NCI-H526 (cell line): ENCODE measurements around the gene RECK.
A peak's percentile ranks its signal among the peaks of the same experiment; 100 is the strongest.

Experiments
- DNase-seq, 2 experiments: peaks; one replicate each; lab custom pipeline; 2025; lab: John Stamatoyannopoulos, UW

The RECK gene

DNA sequence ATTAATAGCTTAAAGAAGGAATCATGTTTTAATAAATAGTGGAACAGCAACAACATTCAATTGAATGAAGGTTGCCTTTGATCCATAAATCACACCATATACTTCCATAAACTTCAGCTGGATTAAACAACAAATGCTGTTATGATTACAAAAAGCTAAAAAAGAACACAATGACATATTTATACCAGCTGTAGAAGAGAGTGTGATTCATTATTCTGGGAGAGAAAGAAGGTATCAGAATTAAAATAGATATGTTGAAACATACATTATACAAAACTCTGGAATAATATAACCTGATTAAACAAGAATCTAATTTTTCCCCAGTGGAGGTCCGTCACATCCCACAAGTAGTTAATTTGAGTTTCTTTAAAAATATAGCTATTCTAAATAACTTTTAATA lies 7.5 kb upstream of the RECK start:
- no peak for DNase-seq

GRCh38 chr9:36029765-36030528 lies 6.8 kb upstream of the RECK start:
- no peak for DNase-seq

GRCh38 chr9:36030871-36031270 lies 5.8 kb upstream of the RECK start:
- no peak for DNase-seq

- DNase-seq, result no peak
These were observed 4.7 kb upstream of the RECK start for GRCh38 chr9:36031774-36032555.

DNA sequence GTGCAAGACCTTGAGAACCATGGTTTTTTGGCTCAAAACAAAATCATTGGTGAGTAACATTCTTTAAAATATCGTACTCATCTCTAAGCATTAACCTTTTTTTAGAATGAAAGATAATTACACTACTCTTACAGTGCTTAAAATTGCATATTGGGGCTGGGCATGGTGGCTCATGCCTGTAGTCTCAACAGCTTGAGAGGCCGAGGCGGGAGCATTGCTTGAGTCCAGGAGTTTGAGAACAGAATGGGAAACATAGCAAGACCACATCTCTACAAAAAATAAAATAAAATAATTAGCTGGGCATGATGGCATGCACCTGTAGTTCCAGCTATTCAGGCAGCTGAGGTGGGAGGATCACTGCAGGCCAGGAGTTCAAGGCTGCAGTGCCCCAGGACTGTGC lies 2.9 kb upstream of the RECK start:
- no peak for DNase-seq

- DNase-seq, result no peak
These were observed 2.5 kb upstream of the RECK start for GRCh38 chr9:36034234-36034633.

DNA sequence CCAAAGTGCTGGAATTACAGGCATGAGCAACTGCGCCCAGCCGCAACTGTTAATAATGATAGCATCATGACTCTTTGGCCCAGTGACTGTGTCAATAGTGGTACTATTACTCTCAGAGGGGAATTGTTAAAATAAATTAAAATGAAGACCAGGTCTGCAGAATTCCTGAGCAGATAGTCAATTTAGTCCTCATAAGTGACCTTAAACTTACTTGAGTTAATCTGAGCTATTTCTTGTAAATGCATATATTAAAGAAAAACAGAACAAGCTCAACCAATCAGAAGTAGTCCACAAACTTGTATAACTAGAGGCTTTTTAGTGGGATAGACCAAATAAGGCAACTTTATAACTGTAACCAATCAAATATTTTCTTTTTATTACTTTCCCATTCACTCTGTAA lies 1.7 kb upstream of the RECK start:
- DNase-seq, result no peak

- DNase-seq, result no peak
These were observed 397 bp upstream of the RECK start for GRCh38 chr9:36036253-36036779.

- DNase-seq, result peak in 1 of 2 experiments; percentile 55
These were observed 923 bp downstream of the RECK start for GRCh38 chr9:36037549-36038122.

DNA sequence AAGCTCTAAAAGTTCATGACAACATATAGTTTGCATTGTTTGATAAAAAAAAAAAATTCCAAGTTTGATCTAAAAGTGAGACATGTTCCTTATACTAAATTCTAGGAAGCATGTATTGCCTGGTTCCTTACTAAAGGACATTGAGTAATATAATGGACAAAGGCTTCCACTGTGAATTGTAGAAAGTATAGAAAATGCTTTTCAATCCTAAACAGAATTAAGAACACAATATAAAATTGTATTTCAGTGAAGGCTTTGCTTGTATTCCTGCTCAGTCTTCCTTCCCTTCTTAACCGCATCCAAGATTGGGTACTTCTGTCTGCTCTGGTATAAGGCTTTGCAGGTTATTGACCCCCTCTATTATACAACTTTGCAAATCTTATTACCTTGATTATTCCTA lies 2.4 kb downstream of the RECK start:
- no peak for DNase-seq

DNA sequence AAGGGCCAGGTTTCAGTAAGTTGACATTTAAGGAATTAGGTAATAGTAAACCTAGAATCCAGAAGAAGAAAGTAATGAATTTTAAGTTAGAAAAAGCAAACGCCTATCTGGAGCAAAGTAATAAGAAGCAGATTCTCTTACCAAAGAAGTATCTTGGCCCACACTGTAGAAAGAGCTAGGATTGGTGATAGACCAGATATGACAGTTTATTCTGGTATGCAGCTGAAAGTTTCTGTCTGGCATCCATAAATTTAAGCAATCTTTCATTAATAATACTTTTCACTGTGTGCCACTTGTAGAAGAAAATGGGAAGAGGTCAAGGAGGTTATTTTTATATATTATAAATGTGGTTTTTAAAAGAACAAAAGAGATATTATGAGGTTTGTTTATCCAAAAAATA lies 3.0 kb downstream of the RECK start:
- no peak for DNase-seq

- no peak for DNase-seq
These were observed 3.7 kb downstream of the RECK start for GRCh38 chr9:36040271-36040925.

GRCh38 chr9:36041506-36041905 lies 4.8 kb downstream of the RECK start:
- no peak for DNase-seq

DNA sequence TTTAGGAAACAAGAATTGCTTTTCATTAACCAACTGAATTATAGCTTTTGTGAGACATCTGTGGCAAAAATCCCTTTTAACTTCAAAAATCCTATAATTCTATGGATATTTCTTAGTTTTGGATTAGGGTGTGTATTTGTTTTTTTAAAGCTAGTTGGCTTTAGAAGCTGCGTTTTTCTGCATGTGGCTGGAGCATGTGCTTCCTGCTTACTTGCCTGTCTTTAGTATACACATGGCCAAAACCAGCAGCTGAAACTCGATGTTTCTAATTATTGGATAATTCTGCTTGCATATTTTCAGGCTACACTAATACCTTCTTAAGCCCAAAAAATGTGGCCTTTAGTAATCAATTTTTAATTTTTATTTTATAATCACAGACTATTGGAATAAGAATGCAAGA lies 8.9 kb downstream of the RECK start:
- no peak for DNase-seq

DNA sequence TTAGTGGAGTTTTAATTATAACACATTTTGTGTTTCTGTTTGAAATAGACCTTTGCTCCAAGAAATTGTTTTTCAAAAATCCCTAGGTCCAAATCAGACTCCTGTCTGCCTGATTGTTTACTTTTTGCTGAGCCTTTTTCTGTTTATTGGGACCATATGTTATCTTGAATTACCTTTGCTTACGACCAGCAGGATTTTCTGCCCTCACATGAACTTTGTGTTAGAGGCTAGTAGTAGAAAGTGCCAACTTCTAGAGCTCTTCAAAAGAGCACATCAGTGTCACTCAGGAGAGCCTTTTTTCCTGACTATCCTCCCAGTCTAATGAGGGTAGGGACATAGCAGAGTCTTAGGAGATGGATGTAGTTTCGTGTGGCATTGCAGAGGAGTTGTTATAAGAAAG lies 10.2 kb downstream of the RECK start:
- no peak for DNase-seq

DNA sequence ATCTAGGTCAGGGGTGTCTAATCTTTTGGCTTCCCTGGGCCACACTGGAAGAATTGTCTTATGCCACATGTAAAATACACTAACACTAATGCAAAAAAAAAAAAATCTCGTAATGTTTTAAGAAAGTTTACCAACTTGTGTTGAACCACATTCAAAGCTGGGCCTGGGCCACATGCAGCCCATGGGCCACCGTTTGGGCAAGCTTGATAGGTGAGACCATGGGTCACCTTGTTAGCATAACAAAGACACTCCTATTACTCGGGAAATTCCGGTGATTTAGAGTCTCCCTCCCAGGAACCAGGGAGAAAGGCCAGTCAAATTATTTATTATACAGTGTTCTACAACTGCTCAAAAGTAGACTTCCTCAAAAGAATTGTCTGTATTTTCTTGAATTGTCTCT lies 12.7 kb downstream of the RECK start:
- DNase-seq, result no peak

GRCh38 chr9:36050476-36050875 lies 13.8 kb downstream of the RECK start:
- DNase-seq, result no peak

DNA sequence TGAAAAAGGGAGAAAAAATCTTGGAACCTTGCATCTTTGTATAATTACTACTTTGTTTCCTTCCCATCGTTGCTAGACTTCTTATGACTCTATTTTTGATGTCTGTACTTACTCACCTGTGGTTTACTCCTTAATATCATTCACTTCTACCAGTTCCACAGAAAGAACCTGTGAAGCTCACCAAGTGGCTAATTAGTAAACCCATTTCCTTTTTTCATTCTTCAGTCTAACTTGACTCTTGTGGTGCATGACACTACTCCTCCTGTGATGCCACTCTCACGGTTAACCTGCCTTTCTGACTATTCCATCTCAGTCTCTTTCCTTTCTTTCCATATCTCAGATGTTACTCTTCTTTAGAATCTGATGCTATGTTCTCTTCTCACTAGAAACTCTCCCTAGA lies 14.6 kb downstream of the RECK start:
- no peak for DNase-seq

DNA sequence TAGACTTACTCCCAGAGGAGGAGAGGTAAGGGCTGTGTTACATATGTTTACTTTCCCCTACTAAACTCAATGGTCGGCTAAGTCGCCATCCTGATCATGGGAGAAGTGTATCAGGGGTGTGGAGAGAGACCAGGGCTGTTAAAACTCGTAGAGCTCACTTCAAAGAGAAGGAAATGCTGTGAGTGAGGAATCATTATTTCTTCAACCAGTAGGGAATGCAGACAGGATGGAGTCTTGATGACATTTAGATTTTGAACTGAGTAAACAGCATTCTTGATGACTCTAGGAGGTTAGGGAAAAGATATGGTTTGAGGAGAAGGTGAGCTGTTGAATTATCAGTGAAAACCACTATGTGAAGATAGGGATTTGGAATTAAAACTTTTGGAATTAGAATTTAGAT lies 17.3 kb downstream of the RECK start:
- no peak for DNase-seq

- no peak for DNase-seq
These were observed 20.2 kb downstream of the RECK start for GRCh38 chr9:36056896-36057295.

DNA sequence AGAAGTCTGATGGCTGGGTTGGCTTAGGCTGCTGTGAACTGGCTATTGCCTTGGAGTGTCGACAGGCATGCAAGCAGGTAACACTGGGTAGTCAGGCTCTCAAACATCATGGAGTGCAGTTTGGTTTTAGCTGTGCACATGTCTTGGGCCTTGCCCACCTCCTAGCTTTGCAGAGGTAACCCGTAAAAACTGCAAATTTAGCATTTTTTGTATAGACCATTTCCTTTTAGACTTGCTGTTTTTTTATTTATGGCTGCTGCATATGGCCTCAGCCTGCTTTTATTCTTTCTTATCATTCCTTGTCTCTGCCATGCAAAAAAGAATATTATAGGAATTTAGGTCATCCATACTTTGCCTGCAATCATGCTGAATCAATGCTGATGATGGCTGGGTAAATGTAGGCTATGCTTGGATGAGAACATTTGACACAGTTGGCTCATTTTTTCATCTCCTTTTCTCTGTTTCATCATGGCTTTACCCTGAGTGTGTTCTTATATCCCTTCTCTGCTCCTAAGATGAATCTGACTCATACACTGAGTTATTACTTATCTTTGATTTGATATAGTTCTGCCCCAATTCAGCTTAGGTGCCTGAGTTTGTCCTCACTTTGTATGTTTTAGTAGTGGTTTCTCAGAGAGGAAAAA lies 27.2 kb downstream of the RECK start:
- no peak for DNase-seq

- DNase-seq, result no peak
These were observed 27.8 kb downstream of the RECK start for GRCh38 chr9:36064448-36065037.
